NK-92 (cell line): ENCODE measurements around the gene ANKRD33.
"Not testable (repeated sequence)": the region's sequence is repeated elsewhere in the genome, so short reads cannot be mapped to it uniquely, and the experiment has no call there.

Experiments
- DNase-seq: peaks from one replicate; lab custom pipeline; 2025; ENCODE audit not compliant: unreplicated experiment; lab: John Stamatoyannopoulos, UW

Gene ANKRD33

DNA sequence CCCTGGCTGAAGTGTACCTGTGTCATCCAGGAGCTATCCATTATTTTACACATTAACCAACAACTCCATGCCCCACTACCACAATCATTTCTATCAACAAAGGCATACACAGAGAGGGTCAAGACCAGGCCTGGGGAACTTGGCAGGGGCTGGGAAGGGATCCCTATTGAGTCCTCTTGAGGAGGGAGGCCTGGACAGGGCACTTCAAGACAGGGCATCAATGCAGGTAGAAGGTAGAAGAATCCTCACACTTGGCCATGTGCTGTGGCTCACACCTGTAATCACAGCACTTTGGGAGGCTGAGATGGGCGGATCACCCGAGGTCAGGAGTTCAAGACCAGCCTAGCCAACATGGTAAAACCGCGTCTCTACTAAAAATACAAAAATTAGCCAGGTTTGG, 13.4 kb upstream of the ANKRD33 start:
- DNase-seq: no peak

- DNase-seq: no peak
Observed at GRCh38 chr12:51879102-51879501, 8.8 kb upstream of the ANKRD33 start.

DNA sequence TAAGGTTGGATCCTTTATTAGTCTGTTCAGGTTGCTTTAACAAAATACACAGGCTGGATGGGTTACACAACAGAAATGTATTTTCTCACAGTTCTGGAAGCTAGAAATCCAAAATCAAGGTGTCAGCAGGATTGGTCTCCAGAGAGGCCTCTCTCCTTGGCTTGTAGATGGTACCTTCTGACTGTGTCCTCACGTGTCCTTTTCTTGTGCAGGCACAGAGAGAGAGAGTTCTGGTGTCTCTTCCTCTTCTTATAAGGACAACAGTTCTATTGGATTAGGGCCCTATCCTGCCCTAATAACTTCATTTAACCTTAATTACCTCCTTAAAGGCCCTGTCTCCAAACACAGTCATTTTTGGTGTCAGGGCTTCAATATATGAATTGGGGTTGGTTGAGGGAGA, 4.6 kb upstream of the ANKRD33 start:
- no peak for DNase-seq

- no peak for DNase-seq
Observed at GRCh38 chr12:51883998-51884675, 3.8 kb upstream of the ANKRD33 start.

DNA sequence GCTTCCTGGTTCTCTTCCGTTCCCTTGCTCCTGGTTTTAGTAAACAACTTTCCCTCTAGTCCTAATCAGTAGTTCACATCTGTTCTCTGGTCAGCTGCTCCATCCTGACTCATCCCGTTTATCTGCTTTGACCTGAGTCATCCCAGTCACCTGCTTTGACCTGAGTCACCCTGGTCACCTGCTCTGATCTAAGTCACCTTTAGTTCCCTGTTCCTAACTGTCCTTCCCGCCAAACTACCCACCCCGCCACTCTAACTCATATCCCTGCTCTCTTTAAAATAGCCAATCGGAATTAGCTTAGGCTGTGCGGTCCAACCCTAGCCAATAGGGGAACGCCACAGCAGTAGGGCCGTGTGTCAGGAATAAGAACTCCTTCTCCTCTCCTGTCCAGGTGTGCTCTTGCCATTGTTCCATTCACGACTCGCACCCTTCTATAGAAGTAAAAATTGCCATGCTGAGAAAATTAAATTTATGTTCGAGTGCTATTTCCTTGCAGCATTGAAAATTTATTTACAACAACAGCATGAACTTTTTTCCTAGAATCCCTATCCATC, 3.1 kb upstream of the ANKRD33 start:
- DNase-seq: no peak

DNA sequence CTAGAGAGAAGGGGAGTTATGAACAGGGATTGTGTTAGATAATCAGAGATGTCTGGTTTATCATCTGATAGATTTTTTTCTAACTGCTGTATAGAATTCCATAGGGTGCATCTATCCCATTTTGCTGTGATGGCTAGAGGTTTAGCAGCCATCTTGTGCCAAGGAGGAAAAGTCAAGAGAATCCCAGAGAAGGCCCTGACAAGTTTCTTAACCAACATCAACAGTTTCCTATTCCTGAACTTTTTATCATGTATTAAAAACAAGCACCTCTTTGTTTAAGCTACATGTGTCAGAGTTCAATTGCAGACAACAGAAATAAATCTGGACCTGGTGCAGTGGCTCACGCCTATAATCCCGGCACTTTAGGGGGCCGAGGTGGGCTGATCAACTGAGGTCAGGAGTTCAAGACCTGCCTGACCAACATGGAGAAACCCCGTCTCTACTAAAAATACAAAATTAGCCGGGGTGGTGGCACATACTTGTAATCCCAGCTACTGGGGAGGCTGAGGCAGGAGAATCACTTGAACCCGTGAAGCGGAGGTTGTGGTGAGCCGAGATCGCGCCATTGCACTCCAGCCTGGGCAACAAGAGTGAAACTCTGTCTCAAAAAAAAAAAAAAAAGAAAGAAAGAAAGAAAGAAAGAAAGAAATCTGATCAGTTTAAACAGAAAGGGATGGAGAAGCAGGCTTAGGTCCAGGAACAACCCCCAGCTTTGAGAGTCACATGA, 2.4 kb upstream of the ANKRD33 start:
- DNase-seq: not testable (repeated sequence)

- no peak for DNase-seq
Observed at GRCh38 chr12:51886021-51886710, 1.7 kb upstream of the ANKRD33 start.

DNA sequence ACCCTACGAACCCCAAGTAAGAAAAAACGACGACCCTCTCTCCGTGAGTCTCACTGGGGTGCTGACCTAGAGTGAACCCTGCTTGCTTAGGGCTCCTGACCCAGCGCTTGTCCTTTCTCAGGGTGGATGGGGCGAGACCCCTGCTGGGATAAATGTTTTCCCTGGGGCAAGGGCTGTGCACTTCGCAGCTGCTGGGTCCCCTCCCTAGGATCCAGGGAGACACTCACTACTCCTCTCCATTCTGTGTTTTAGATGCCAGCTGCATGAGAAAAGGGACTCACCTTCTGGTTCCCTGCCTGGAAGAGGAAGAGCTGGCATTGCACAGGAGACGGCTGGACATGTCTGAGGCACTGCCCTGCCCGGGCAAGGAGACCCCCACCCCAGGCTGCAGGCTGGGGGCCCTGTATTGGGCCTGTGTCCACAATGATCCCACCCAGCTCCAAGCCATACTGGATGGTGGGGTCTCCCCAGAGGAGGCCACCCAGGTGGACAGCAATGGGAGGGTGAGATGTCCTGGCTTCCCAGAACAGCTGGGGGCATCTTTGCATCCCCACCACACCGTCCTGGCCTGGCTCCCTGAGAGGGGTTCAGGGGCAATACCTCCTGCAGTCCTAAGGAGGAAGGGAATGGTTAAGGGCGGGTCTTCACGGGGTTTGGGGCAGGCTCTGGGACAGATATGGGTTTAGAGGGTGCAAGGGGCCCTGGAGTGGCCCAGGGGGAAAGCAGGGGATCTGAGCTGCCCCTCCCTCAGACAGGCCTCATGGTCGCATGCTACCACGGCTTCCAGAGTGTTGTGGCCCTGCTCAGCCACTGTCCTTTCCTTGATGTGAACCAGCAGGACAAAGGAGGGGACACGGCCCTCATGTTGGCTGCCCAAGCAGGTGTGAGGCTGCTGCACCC, 663 bp downstream of the ANKRD33 start:
- no peak for DNase-seq

- DNase-seq: no peak
Observed at GRCh38 chr12:51889216-51890132, 1.6 kb downstream of the ANKRD33 start.

- no peak for DNase-seq
Observed at GRCh38 chr12:51890133-51890464, 2.2 kb downstream of the ANKRD33 start.

DNA sequence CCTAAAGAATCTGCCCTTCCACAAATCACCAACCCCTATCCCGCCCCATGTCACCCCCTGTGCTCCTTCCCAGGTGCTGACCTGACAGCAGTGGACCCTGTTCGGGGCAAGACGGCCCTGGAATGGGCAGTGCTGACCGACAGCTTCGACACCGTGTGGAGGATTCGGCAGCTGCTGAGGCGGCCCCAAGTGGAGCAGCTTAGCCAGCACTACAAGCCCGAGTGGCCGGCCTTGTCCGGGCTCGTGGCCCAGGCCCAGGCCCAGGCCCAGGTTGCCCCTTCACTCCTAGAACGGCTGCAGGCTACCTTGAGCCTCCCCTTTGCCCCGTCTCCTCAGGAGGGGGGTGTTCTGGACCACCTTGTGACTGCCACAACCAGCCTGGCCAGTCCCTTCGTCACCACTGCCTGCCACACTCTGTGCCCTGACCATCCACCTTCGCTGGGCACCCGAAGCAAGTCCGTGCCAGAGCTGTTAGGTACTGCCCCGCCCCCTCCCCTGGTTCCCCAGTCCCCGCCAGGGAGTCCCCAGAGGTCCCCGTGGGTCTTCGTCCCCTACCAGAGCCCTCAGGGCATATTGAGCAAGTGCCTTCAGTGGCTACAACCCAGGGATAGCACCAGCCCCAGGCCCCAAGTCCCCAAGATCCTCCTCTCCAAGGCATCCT, 2.7 kb downstream of the ANKRD33 start:
- DNase-seq: no peak

DNA sequence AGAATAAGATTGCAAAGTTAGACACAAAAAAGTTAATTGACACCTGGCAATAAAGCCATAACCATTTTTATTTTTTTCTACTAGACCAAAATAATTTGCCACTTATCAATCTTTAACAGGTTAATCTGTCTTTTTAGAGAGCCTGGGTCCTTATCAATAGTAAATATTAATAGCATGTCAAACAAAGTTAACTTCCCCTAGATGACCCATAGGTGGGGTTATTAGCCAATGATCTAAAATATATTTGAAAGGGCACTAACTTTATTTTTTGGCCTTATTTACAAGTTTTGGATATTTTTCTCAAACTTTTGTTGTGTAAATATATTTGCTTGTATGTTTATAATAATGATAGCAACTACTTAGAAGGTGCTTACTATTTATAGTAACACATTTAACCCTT, 3.9 kb downstream of the ANKRD33 start:
- no peak for DNase-seq

DNA sequence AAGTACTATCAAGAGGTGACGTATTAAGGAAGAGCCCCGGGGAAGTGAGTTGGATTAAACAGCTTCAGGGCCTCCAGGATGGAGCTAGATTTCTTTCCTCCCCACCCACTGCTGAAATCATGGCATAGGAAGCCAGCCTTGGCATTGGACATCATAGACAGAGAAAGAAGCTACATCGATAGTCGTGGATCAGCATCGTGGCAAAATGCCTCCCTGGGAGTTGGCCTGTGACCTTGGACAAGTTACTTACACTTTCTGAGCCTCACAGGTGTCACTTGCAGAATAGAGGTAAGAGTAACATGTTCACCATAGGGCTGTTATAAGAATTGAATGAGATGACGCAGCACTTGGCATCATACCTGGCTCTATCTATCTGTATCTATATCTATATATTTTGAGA, 5.9 kb downstream of the ANKRD33 start:
- DNase-seq: no peak

DNA sequence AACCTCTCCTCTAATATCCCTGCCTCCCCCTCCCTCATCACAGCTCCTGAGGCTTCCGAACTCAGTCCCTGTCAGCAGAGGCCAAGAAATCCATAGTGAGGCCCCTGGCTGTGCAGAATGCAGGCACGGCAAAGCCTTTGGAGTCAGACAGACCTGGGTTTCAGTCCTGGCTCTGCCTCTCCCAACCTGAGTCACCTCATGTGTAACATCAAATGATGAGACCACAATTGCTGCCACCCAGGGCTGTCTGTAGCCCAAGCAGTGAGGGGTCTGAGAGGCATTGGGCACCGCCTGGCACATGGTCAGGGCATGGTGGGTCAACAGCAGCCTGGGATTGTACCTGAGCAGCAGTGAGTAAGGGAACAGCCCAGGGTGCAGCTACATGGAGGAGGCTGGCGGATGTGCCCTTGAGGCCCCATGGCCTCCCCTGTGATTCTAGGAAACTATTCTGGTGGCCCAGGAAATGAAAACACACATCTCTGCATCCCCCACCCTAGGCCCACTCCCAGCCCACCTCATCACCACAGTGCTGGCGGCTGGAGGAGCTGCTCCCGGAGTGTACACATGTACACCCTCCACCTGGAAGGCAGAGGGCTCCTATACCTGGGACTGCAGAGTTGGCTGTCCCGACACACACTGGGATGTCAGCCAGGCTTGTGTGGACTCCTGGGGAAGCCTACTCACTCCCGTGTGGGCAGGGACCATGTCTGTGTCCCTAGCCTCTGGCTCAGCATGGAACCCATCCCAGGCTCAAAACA, 7.7 kb downstream of the ANKRD33 start:
- DNase-seq: no peak

- no peak for DNase-seq
Observed at GRCh38 chr12:51896236-51896635, 8.3 kb downstream of the ANKRD33 start.

GRCh38 chr12:51897181-51897580, 9.3 kb downstream of the ANKRD33 start:
- DNase-seq: no peak

DNA sequence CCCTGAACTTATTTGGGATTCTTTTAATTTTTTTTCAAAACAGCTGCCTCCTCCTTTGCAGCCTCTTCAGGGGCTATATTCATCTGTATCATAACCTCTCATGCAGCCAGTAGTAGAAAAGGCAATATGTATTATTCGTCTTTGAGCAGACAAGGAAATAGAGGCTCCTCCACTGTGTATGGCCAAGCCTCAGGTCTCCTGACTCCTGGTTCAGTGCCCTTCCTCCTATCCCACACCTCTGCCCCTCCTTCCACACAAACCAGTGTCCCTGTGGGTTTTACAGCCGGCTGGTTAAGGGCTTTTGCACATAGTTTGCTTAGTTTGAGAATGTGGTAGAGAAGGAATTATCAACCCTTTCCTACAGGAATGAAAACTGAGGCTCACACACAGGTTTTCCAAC, 10.6 kb downstream of the ANKRD33 start:
- DNase-seq: no peak

GRCh38 chr12:51898937-51899336, 11.0 kb downstream of the ANKRD33 start:
- no peak for DNase-seq
